CD8-positive, alpha-beta memory T cell (primary cell): Measurements from ENCODE around the gene GTF3C4. TPM values are rescaled to one million over a fixed set of nuclear protein-coding genes. Genes with fewer than 3 reads are reported as not detected.

Experiments
- CTCF ChIA-PET: fragments of 350-600 bp; sonication (Branson Sonifier 250); formaldehyde crosslinking; loops from one replicate; lab custom pipeline; 2021; ENCODE audit warnings: antibody characterized with exemption; lab: Charles Lee
- POLR2A ChIA-PET: fragments of 350-600 bp; sonication (Branson Sonifier 250); formaldehyde crosslinking; loops from one replicate; lab custom pipeline; 2021; ENCODE audit warnings: antibody characterized with exemption; lab: Charles Lee
- DNase-seq, 5 donors: peaks; one replicate each; pipeline versions ENCODE4 v3.0.0 to v3.0.0-alpha.2; 2020 to 2022; ENCODE audit warnings: mixed read lengths in 1 of 5
- H3K27ac ChIP-seq: one replicate; pipeline ENCODE4 v1.7.0; 2013; ENCODE audit warnings: low read depth, mild to moderate bottlenecking, low read length, moderate library complexity
- H3K27me3 ChIP-seq: 2 replicates; pipeline ENCODE4 v1.7.0; 2013; ENCODE audit warnings: low read length, mild to moderate bottlenecking; ENCODE audit not compliant: insufficient read depth, poor library complexity, severe bottlenecking
- H3K36me3 ChIP-seq: 2 replicates; pipeline ENCODE4 v1.7.0; 2013; ENCODE audit warnings: mild to moderate bottlenecking, low read length, moderate library complexity; ENCODE audit not compliant: insufficient read depth
- H3K4me1 ChIP-seq: 2 replicates; pipeline ENCODE4 v1.7.0; 2013; ENCODE audit warnings: mild to moderate bottlenecking, low read length, moderate library complexity; ENCODE audit not compliant: insufficient read depth
- H3K4me3 ChIP-seq: 2 replicates; pipeline ENCODE4 v1.7.0; 2013; ENCODE audit warnings: mild to moderate bottlenecking, low read length
- H3K9me3 ChIP-seq: 2 replicates; pipeline ENCODE4 v1.7.0; 2013; ENCODE audit warnings: mild to moderate bottlenecking, low read length
- H3K27ac Mint-ChIP-seq, 8 donors: one replicate each; pipeline ENCODE4 v1.8.0; 2020 to 2021; ENCODE audit warnings: mixed read lengths in 8 of 8, mild to moderate bottlenecking in 6 of 8, inconsistent platforms in 3 of 8, moderate library complexity in 3 of 8
- H3K27me3 Mint-ChIP-seq, 2 donors: one replicate each; pipeline ENCODE4 v1.8.0; 2020 to 2021; ENCODE audit warnings: mixed read lengths in 2 of 2, mild to moderate bottlenecking in 1 of 2, moderate library complexity in 1 of 2
- H3K36me3 Mint-ChIP-seq, 3 donors: one replicate each; pipeline ENCODE4 v1.8.0; 2020 to 2021; ENCODE audit warnings: mixed read lengths in 3 of 3, inconsistent platforms in 1 of 3, mild to moderate bottlenecking in 1 of 3
- H3K4me1 Mint-ChIP-seq, 3 donors: one replicate each; pipeline ENCODE4 v1.8.0; 2020 to 2021; ENCODE audit warnings: mixed read lengths in 3 of 3, inconsistent platforms in 1 of 3, mild to moderate bottlenecking in 1 of 3
- H3K4me3 Mint-ChIP-seq, 7 donors: one replicate each; pipeline ENCODE4 v1.8.0; 2020 to 2021; ENCODE audit warnings: mixed read lengths in 7 of 7, mild to moderate bottlenecking in 6 of 7, moderate library complexity in 4 of 7, inconsistent platforms in 2 of 7
- H3K9me3 Mint-ChIP-seq, 5 donors: one replicate each; pipeline ENCODE4 v1.8.0; 2020 to 2022; ENCODE audit warnings: mixed read lengths in 5 of 5, mild to moderate bottlenecking in 3 of 5, moderate library complexity in 2 of 5, inconsistent platforms in 1 of 5
- polyA plus RNA-seq: library from polyadenylated mRNA; unstranded; fragments of 300-500 nt; fragmentation: Illumina TruSeq; gene quantifications from one replicate; pipeline ENCODE4 v1.2.3, GENCODE V29; 2021
- total RNA-seq, 2 experiments: library from RNA; stranded (reverse); gene quantifications; one replicate each; pipeline ENCODE4 v1.2.3, GENCODE V29; 2021

The GTF3C4 gene
- total and polyA plus RNA-seq, 3 experiments from 2014 or later, result 4.3 to 23.1 (median 21.1) TPM

GRCh38 chr9:132681561-132681960 is 11.3 kb downstream of the GTF3C4 start:
- Histone ChIP-seq H3K4me3 (no peak overlapping the region), H3K27me3 (no peaks in the 10 kb centered on the region), H3K9me3 (no peaks in the 10 kb centered on the region), H3K4me1 (no peaks in the 10 kb centered on the region), H3K27ac (no peak overlapping the region), H3K36me3 (peaks cover 28% of the 10 kb centered on the region)
- no peaks in the 10 kb centered on the region for H3K27me3 Mint-ChIP-seq
- DNase-seq, result no peak
- ChIA-PET CTCF (no interaction called here), POLR2A (no interaction called here)
- H3K36me3 Mint-ChIP-seq, result peaks cover 0 to 77% (median 26%) of the 10 kb centered on the region in 3 donors
- peaks cover 14 to 29% (median 24%) of the 10 kb centered on the region in 3 donors for H3K4me1 Mint-ChIP-seq
- no peaks in the 10 kb centered on the region for H3K9me3 Mint-ChIP-seq
- H3K27ac Mint-ChIP-seq, result no peak overlapping the region
- H3K4me3 Mint-ChIP-seq, result no peak overlapping the region

GRCh38 chr9:132683873-132684272 is 13.6 kb downstream of the GTF3C4 start:
- ChIA-PET CTCF (no interaction called here), POLR2A (no interaction called here)
- H3K9me3 ChIP-seq, result no peaks in the 10 kb centered on the region
- peaks cover 9 to 18% (median 14%) of the 10 kb centered on the region in 3 donors for H3K4me1 Mint-ChIP-seq
- H3K4me3 Mint-ChIP-seq, result no peak overlapping the region
- no peak for DNase-seq
- H3K36me3 Mint-ChIP-seq, result peaks cover 0 to 84% (median 35%) of the 10 kb centered on the region in 3 donors
- peaks cover 41% of the 10 kb centered on the region for H3K36me3 ChIP-seq
- H3K4me3 ChIP-seq, result no peak overlapping the region
- H3K27ac ChIP-seq, result no peak overlapping the region
- no peaks in the 10 kb centered on the region for H3K27me3 ChIP-seq
- H3K27me3 Mint-ChIP-seq, result no peaks in the 10 kb centered on the region
- no peaks in the 10 kb centered on the region for H3K4me1 ChIP-seq
- H3K27ac Mint-ChIP-seq, result peak overlapping the region in 2 of 8 donors; percentile 19 to 44
- no peaks in the 10 kb centered on the region for H3K9me3 Mint-ChIP-seq

- peaks cover 0 to 6% (median 0%) of the 10 kb centered on the region in 5 donors for H3K9me3 Mint-ChIP-seq
- ChIA-PET CTCF (no interaction called here), POLR2A (no interaction called here)
- Histone ChIP-seq H3K27me3 (no peaks in the 10 kb centered on the region), H3K4me3 (no peak overlapping the region), H3K27ac (no peak overlapping the region), H3K36me3 (peaks cover 17% of the 10 kb centered on the region), H3K9me3 (no peaks in the 10 kb centered on the region), H3K4me1 (no peaks in the 10 kb centered on the region)
- H3K27ac Mint-ChIP-seq, result no peak overlapping the region
- H3K4me1 Mint-ChIP-seq, result peaks cover 0 to 6% (median 0%) of the 10 kb centered on the region in 3 donors
- H3K36me3 Mint-ChIP-seq, result peaks cover 13 to 63% (median 26%) of the 10 kb centered on the region in 3 donors
- H3K4me3 Mint-ChIP-seq, result no peak overlapping the region
- H3K27me3 Mint-ChIP-seq, result no peaks in the 10 kb centered on the region
- no peak for DNase-seq
Measured at GRCh38 chr9:132690696-132691095, 20.4 kb downstream of the GTF3C4 start.

GRCh38 chr9:132694144-132694543 is 23.9 kb downstream of the GTF3C4 start:
- Histone ChIP-seq H3K9me3 (peaks cover 16% of the 10 kb centered on the region), H3K4me3 (no peak overlapping the region), H3K27me3 (no peaks in the 10 kb centered on the region), H3K4me1 (no peaks in the 10 kb centered on the region), H3K27ac (no peak overlapping the region), H3K36me3 (no peaks in the 10 kb centered on the region)
- Mint-ChIP-seq H3K36me3 (peaks cover 13 to 35% (median 29%) of the 10 kb centered on the region in 3 donors), H3K9me3 (peaks cover 16 to 34% (median 26%) of the 10 kb centered on the region in 5 donors), H3K27me3 (peaks cover 5 to 6% of the 10 kb centered on the region in 2 donors), H3K4me1 (peaks cover 0 to 6% (median 0%) of the 10 kb centered on the region in 3 donors), H3K27ac (peak overlapping the region in 1 of 8 donors; percentile 5), H3K4me3 (no peak overlapping the region)
- POLR2A ChIA-PET, result no interaction called here
- CTCF ChIA-PET, result no interaction called here
- peak in 1 of 5 donors; percentile 11 for DNase-seq

- Histone ChIP-seq H3K4me1 (no peaks in the 10 kb centered on the region), H3K27me3 (no peaks in the 10 kb centered on the region), H3K4me3 (no peak overlapping the region), H3K36me3 (no peaks in the 10 kb centered on the region), H3K27ac (no peak overlapping the region), H3K9me3 (peaks cover 16% of the 10 kb centered on the region)
- ChIA-PET POLR2A (no interaction called here), CTCF (no interaction called here)
- Mint-ChIP-seq H3K27ac (no peak overlapping the region), H3K4me1 (peaks cover 0 to 6% (median 0%) of the 10 kb centered on the region in 3 donors), H3K36me3 (peaks cover 1 to 29% (median 2%) of the 10 kb centered on the region in 3 donors), H3K4me3 (no peak overlapping the region), H3K9me3 (peaks cover 16 to 34% (median 26%) of the 10 kb centered on the region in 5 donors), H3K27me3 (peaks cover 6 to 7% of the 10 kb centered on the region in 2 donors)
- DNase-seq, result no peak
Measured at GRCh38 chr9:132697230-132697629, 27.0 kb downstream of the GTF3C4 start.

GRCh38 chr9:132698989-132699388 is 28.7 kb downstream of the GTF3C4 start:
- no peak for DNase-seq
- POLR2A ChIA-PET, result no interaction called here
- H3K4me1 Mint-ChIP-seq, result peaks cover 0 to 4% (median 0%) of the 10 kb centered on the region in 3 donors
- Histone ChIP-seq H3K27ac (no peak overlapping the region), H3K27me3 (no peaks in the 10 kb centered on the region), H3K36me3 (no peaks in the 10 kb centered on the region), H3K9me3 (peaks cover 16% of the 10 kb centered on the region), H3K4me1 (no peaks in the 10 kb centered on the region), H3K4me3 (no peak overlapping the region)
- H3K9me3 Mint-ChIP-seq, result peaks cover 16 to 34% (median 26%) of the 10 kb centered on the region in 5 donors
- peaks cover 0 to 28% (median 2%) of the 10 kb centered on the region in 3 donors for H3K36me3 Mint-ChIP-seq
- CTCF ChIA-PET, result no interaction called here
- no peak overlapping the region for H3K4me3 Mint-ChIP-seq
- no peak overlapping the region for H3K27ac Mint-ChIP-seq
- H3K27me3 Mint-ChIP-seq, result peaks cover 6 to 7% of the 10 kb centered on the region in 2 donors

GRCh38 chr9:132699956-132700355 is 29.7 kb downstream of the GTF3C4 start:
- Histone ChIP-seq H3K4me3 (no peak overlapping the region), H3K4me1 (no peaks in the 10 kb centered on the region), H3K27me3 (no peaks in the 10 kb centered on the region), H3K9me3 (peaks cover 16% of the 10 kb centered on the region), H3K36me3 (no peaks in the 10 kb centered on the region), H3K27ac (no peak overlapping the region)
- H3K36me3 Mint-ChIP-seq, result peaks cover 0 to 22% (median under 1%) of the 10 kb centered on the region in 3 donors
- H3K27me3 Mint-ChIP-seq, result peaks cover 7 to 9% of the 10 kb centered on the region in 2 donors
- H3K4me1 Mint-ChIP-seq, result no peaks in the 10 kb centered on the region
- no peak overlapping the region for H3K4me3 Mint-ChIP-seq
- DNase-seq, result no peak
- CTCF ChIA-PET, result no interaction called here
- peaks cover 16 to 28% (median 26%) of the 10 kb centered on the region in 5 donors for H3K9me3 Mint-ChIP-seq
- no peak overlapping the region for H3K27ac Mint-ChIP-seq
- POLR2A ChIA-PET, result no interaction called here

GRCh38 chr9:132702254-132702653 is 32.0 kb downstream of the GTF3C4 start:
- H3K27me3 Mint-ChIP-seq, result peaks cover 12 to 20% of the 10 kb centered on the region in 2 donors
- DNase-seq, result no peak
- CTCF ChIA-PET, result no interaction called here
- H3K27ac Mint-ChIP-seq, result no peak overlapping the region
- peaks cover 6% of the 10 kb centered on the region for H3K9me3 ChIP-seq
- no peaks in the 10 kb centered on the region for H3K4me1 ChIP-seq
- no peak overlapping the region for H3K4me3 Mint-ChIP-seq
- no peak overlapping the region for H3K27ac ChIP-seq
- H3K36me3 ChIP-seq, result no peaks in the 10 kb centered on the region
- H3K4me3 ChIP-seq, result no peak overlapping the region
- no peaks in the 10 kb centered on the region for H3K4me1 Mint-ChIP-seq
- peaks cover 0 to 13% (median 0%) of the 10 kb centered on the region in 3 donors for H3K36me3 Mint-ChIP-seq
- POLR2A ChIA-PET, result no interaction called here
- no peaks in the 10 kb centered on the region for H3K27me3 ChIP-seq
- H3K9me3 Mint-ChIP-seq, result peaks cover 9 to 15% (median 15%) of the 10 kb centered on the region in 5 donors
